Measurements from ENCODE around the gene DNM3. TPM values are rescaled to one million over a fixed set of nuclear protein-coding genes. Genes with fewer than 3 reads are reported as not detected.

Gene DNM3
- total and polyA plus RNA-seq, 2 of the 8 experiments (the other 6 are each of a cell fraction or from before 2014, with no cell fraction given): 2.0 to 8.5 TPM

- Histone ChIP-seq H3K4me3 (ENCODE audit: extremely low read depth in 1 of 4, insufficient read depth in 2 of 4, low read depth in 3 of 4, low read length in 4 of 4) (no peak overlapping the region), H3K9me3 (ENCODE audit: insufficient read depth in 2 of 2, low read depth in 1 of 2, low read length in 1 of 2) (0 out of 4 replicates have a peak, but pooled peaks cover 0 to under 1% of the 10 kb centered on the region in 2 experiments), H3K9ac (replicated peaks in 1 of 4; ENCODE audit: extremely low read depth in 1 of 4, low read depth in 3 of 4, low read length in 3 of 4) (no peak overlapping the region), H3K79me2 (ENCODE audit: control insufficient read depth in 1 of 2, insufficient read depth in 2 of 2, low read length in 2 of 2) (no peaks in the 10 kb centered on the region), H4K20me1 (replicated peaks in 1 of 2; ENCODE audit: control insufficient read depth in 1 of 2, insufficient read depth in 2 of 2, low read length in 2 of 2) (no peaks in the 10 kb centered on the region), H3K4me2 (ENCODE audit: insufficient read depth in 1 of 2, low read depth in 2 of 2, low read length in 2 of 2) (no peak overlapping the region), H3K79me1 (ENCODE audit: low read depth, low read length) (no peaks in the 10 kb centered on the region), H4K8ac (ENCODE audit: extremely low read depth, insufficient read depth, low read length) (no peak overlapping the region), H2BK5ac (ENCODE audit: low read depth, low read length) (no peak overlapping the region), H3K4ac (replicated peaks; ENCODE audit: insufficient read length, low read depth, low read length) (no peak overlapping the region), H3K23ac (ENCODE audit: insufficient read length) (no peak overlapping the region), H3K36me3 (ENCODE audit: control insufficient read depth in 2 of 4, insufficient read depth in 4 of 4, low read length in 3 of 4) (no peaks in the 10 kb centered on the region), H3K4me1 (replicated peaks in 1 of 4; ENCODE audit: control insufficient read depth in 3 of 4, insufficient read depth in 4 of 4, low read length in 3 of 4) (no peaks in the 10 kb centered on the region), H3K56ac (replicated peaks; ENCODE audit: insufficient read length, low read depth, low read length) (no peak overlapping the region), H2BK15ac (ENCODE audit: low read length) (no peak overlapping the region), H2AK5ac (ENCODE audit: low read depth, low read length) (no peak overlapping the region), H3K23me2 (ENCODE audit: low read depth, low read length) (no peaks in the 10 kb centered on the region), H3K27me3 (replicated peaks in 1 of 4; ENCODE audit: control insufficient read depth in 3 of 4, extremely low read depth in 1 of 4, insufficient read depth in 3 of 4, low read length in 3 of 4) (no peaks in the 10 kb centered on the region), H4K5ac (ENCODE audit: insufficient read length, low read depth, low read length) (no peak overlapping the region), H3K14ac (ENCODE audit: insufficient read length) (no peak overlapping the region), H2BK12ac (ENCODE audit: low read depth, low read length) (no peak overlapping the region), H2BK120ac (replicated peaks; ENCODE audit: low read depth, low read length) (no peak overlapping the region), H4K91ac (replicated peaks; ENCODE audit: insufficient read length, low read length) (no peak overlapping the region), H3K18ac (ENCODE audit: extremely low read depth, low read length) (no peak overlapping the region), H2AFZ (ENCODE audit: low read length) (no peak overlapping the region), H3K27ac (ENCODE audit: low read depth, low read length) (no peak overlapping the region), H2BK20ac (ENCODE audit: low read length) (no peak overlapping the region)
- FAIRE-seq: no peak
- DNase-seq (ENCODE audit: low read depth in 1 of 2, low spot score in 2 of 2): no peak
- no peak for TF ChIP-seq ATF3 (IDR thresholded peaks at IDR 0.05; ENCODE audit: insufficient read depth, low read depth, low read length)
- TF ChIP-seq SIN3A (conservative IDR thresholded peaks at IDR 0.05 in 1 of 2, IDR thresholded peaks at IDR 0.05 in 1 of 2; ENCODE audit: low read depth in 1 of 2, low read length in 2 of 2): no peak
- ChIA-PET CTCF (ENCODE audit: partially characterized antibody) (interaction anchor here (0.9 to 8.1 kb wide), 8 partner anchors 9 to 439 kb away, joined by 3 to 87 read pairs (median 6); partner anchors contain the start of gene PIGC), POLR2A (ENCODE audit: partially characterized antibody) (no interaction called here)
Measured at GRCh38 chr1:172004671-172005070, 163.4 kb downstream of the DNM3 start.

Data from H1 (cell line).